Osteoblast (primary cell): ENCODE measurements around the gene SAA1. TPM values are rescaled to one million over a fixed set of nuclear protein-coding genes. Genes with fewer than 3 reads are reported as not detected.

Experiments used
- DNase-seq: peaks from one replicate; pipeline ENCODE4 v3.0.0; 2011; ENCODE audit warnings: low spot score, mixed read lengths; ENCODE audit not compliant: insufficient read length; ENCODE audit errors: missing footprints
- H2AFZ ChIP-seq: 2 replicates; pipeline ENCODE4 v1.6.0; 2011; ENCODE audit warnings: mild to moderate bottlenecking, low read length
- H3K27ac ChIP-seq: 2 replicates; pipeline ENCODE4 v1.5.1; 2011; ENCODE audit warnings: mild to moderate bottlenecking, low read depth, low read length, moderate library complexity
- H3K27me3 ChIP-seq: 2 replicates; pipeline ENCODE4 v1.6.0; 2012; ENCODE audit warnings: mild to moderate bottlenecking, control low read depth, inconsistent platforms, low read length, moderate library complexity; ENCODE audit not compliant: insufficient read depth
- H3K36me3 ChIP-seq: 2 replicates; pipeline ENCODE4 v1.5.1; 2011; ENCODE audit warnings: mild to moderate bottlenecking, low read length, control low read depth, moderate library complexity; ENCODE audit not compliant: insufficient read depth
- H3K4me1 ChIP-seq: 2 replicates; pipeline ENCODE4 v1.5.1; 2011; ENCODE audit warnings: mild to moderate bottlenecking, low read length, control low read depth, moderate library complexity; ENCODE audit not compliant: insufficient read depth
- H3K4me2 ChIP-seq: 2 replicates; pipeline ENCODE4 v1.6.0; 2011; ENCODE audit warnings: mild to moderate bottlenecking, low read length; ENCODE audit not compliant: insufficient read depth
- H3K4me3 ChIP-seq: fragments of 200-600 bp; sonication (generic); 3 replicates; pipeline ENCODE4 v1.5.1; 2012; ENCODE audit warnings: mild to moderate bottlenecking, low read length, inconsistent platforms; ENCODE audit not compliant: insufficient read depth
- H3K79me2 ChIP-seq: 2 replicates; pipeline ENCODE4 v1.6.0; 2012; ENCODE audit warnings: mild to moderate bottlenecking, low read length, control low read depth, inconsistent platforms; ENCODE audit not compliant: insufficient read depth
- H3K9me3 ChIP-seq: 2 replicates; pipeline ENCODE4 v1.5.1; 2011; ENCODE audit warnings: low read depth, low read length, control low read depth
- H4K20me1 ChIP-seq: 2 replicates; pipeline ENCODE4 v1.6.0; 2012; ENCODE audit warnings: mild to moderate bottlenecking, low read length, control low read depth; ENCODE audit not compliant: insufficient read depth
- CTCF ChIP-seq: IDR thresholded peaks from 2 replicates; pipeline ENCODE4 v1.5.1; 2011; ENCODE audit warnings: mild to moderate bottlenecking, low read depth, low read length, moderate library complexity; ENCODE audit errors: extremely low read depth
- total RNA-seq: library from RNA; depleted of rRNA; stranded (reverse); fragments of >200 nt; gene quantifications from 2 replicates; pipeline ENCODE4 v1.2.3, GENCODE V29; 2012

SAA1 gene
- total RNA-seq, 1 donor = not detected

DNA sequence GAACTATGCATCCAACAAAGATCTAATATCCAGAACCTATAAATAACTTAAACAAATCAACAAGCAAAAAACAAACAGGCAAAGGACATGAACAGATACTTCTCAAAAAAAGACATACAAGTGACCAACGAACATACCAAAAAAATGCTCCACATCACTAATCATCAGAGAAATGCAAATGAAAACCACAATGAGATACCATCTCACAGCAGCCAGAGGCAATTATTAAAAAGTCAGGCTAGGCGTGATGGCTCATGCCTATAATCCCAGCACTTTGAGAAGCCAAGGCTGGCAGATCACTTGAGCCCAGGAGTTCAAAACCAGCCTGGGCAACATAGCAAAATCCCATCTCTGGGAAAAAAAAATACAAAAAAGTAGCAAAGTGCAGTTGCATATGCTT, 40.2 kb upstream of the SAA1 start:
- TF ChIP-seq CTCF = no peak

DNA sequence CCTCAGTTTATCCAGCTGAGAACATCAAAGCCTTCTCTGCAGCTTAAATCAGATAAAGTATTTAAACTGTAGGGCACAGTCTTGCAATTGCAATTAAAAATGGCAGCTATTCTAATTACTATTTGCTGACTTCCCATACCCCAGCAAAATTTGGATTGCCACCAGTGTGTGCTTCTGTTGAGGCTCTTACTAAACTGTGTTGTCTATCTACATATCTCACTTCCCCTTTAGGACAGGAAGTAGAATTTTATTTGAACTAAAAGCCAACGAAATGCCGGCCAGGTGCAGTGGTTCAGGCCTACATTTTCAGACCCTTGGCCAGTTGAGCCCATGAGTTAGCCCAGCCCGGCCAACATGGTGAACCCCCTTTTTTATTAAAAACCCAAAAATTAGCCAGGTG, 36.6 kb upstream of the SAA1 start:
- no peak for TF ChIP-seq CTCF
- Histone ChIP-seq H3K36me3 (no peaks in the 10 kb centered on the region), H3K4me3 (no peak overlapping the region), H3K9me3 (no peaks in the 10 kb centered on the region), H3K27ac (no peak overlapping the region), H3K79me2 (no peaks in the 10 kb centered on the region), H4K20me1 (no peaks in the 10 kb centered on the region), H2AFZ (no peak overlapping the region), H3K27me3 (peaks cover 2% of the 10 kb centered on the region), H3K4me1 (no peaks in the 10 kb centered on the region), H3K4me2 (no peak overlapping the region)
- no peak for DNase-seq

More for the DNA sequence above, 40.2 kb upstream of the SAA1 start:
- Histone ChIP-seq H3K79me2 (no peaks in the 10 kb centered on the region), H3K4me3 (no peak overlapping the region), H4K20me1 (no peaks in the 10 kb centered on the region), H3K9me3 (no peaks in the 10 kb centered on the region), H2AFZ (no peak overlapping the region), H3K4me1 (no peaks in the 10 kb centered on the region), H3K27ac (no peak overlapping the region), H3K27me3 (peaks cover 2% of the 10 kb centered on the region), H3K4me2 (no peak overlapping the region), H3K36me3 (no peaks in the 10 kb centered on the region)
- no peak for DNase-seq

DNA sequence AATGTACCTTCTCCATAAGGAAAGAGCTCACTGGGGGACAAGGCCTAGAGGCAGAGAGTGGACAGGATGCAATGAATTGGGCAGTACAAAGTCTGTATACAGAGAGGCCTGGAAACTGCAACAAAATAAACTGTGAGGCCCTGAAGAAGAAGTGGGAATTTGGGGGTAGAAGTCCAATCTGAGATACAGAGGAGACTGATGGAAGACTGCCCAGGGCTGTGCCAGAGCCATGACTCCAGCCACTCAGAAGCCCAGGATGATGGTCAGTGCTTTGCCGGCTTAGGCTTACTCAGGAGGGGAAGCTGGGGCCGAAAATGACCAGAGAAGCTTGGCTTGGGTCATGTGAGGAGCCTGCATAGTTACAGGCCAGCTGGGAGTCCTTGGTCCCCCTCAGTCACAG, 35.2 kb upstream of the SAA1 start:
- no peak overlapping the region for H3K27ac ChIP-seq
- H3K9me3 ChIP-seq = no peaks in the 10 kb centered on the region
- peaks cover 4% of the 10 kb centered on the region for H3K27me3 ChIP-seq
- H4K20me1 ChIP-seq = no peaks in the 10 kb centered on the region
- no peak for TF ChIP-seq CTCF
- H3K4me3 ChIP-seq = no peak overlapping the region
- no peak for DNase-seq
- H3K36me3 ChIP-seq = no peaks in the 10 kb centered on the region
- H2AFZ ChIP-seq = no peak overlapping the region
- no peak overlapping the region for H3K4me2 ChIP-seq
- H3K4me1 ChIP-seq = no peaks in the 10 kb centered on the region
- H3K79me2 ChIP-seq = no peaks in the 10 kb centered on the region

GRCh38 chr11:18233912-18234311, 32.2 kb upstream of the SAA1 start:
- no peaks in the 10 kb centered on the region for H4K20me1 ChIP-seq
- TF ChIP-seq CTCF = no peak
- no peak overlapping the region for H3K4me2 ChIP-seq
- H3K4me1 ChIP-seq = no peaks in the 10 kb centered on the region
- H2AFZ ChIP-seq = no peak overlapping the region
- peaks cover 18% of the 10 kb centered on the region for H3K27me3 ChIP-seq
- H3K9me3 ChIP-seq = no peaks in the 10 kb centered on the region
- no peaks in the 10 kb centered on the region for H3K36me3 ChIP-seq
- no peak overlapping the region for H3K27ac ChIP-seq
- no peaks in the 10 kb centered on the region for H3K79me2 ChIP-seq
- DNase-seq = no peak
- H3K4me3 ChIP-seq = no peak overlapping the region
